HepG2 (cell line): ENCODE results near the gene SEMA3C. TPM values are rescaled to one million over a fixed set of nuclear protein-coding genes. Genes with fewer than 3 reads are reported as not detected.

Experiments used
- ATAC-seq: fragments of 200-7000 bp; cut with Tn5 transposase; 3 replicates; pipeline ENCODE4 v1.9.1; 2020; ENCODE audit warnings: mild to moderate bottlenecking, moderate library complexity
- BruUV-seq: library from RNA; stranded (reverse); fragments of 400-500 nt; replicated peaks from 2 replicates; lab custom pipeline; 2021; lab: Mats Ljungman, UMichigan
- CTCF ChIA-PET: fragments of 300-600 bp; formaldehyde crosslinking; extraction: SDS; loops from one replicate; lab custom pipeline; 2021; ENCODE audit warnings: low total read pairs, inconsistent platforms, low intra/inter-chr PET ratio; lab: Yijun Ruan, JAX
- POLR2A ChIA-PET: fragments of 350-600 bp; sonication (Branson Sonifier 250); formaldehyde crosslinking; loops from one replicate; lab custom pipeline; 2020; ENCODE audit warnings: antibody characterized with exemption, inconsistent platforms; lab: Yijun Ruan, JAX
- DNase-seq: peaks from one replicate; pipeline ENCODE4 v3.0.0-alpha.2; 2015; ENCODE audit warnings: low spot score
- FAIRE-seq: peaks from 3 replicates; lab custom pipeline; 2011; peaks lifted over from hg19 to GRCh38; lab: Jason Lieb, UNC
- H2AFZ ChIP-seq: one replicate; pipeline ENCODE4 v1.6.1; 2011; ENCODE audit warnings: low read length, inconsistent platforms
- H3K27ac ChIP-seq: fragments of 300-600 bp; 3 replicates; pipeline ENCODE4 v1.8.0; 2011; ENCODE audit warnings: mixed run types, mild to moderate bottlenecking, mixed read lengths, low read length, inconsistent platforms; ENCODE audit not compliant: insufficient read depth; ENCODE audit errors: extremely low read length
- H3K27me3 ChIP-seq, 2 experiments: fragments of 200-600 bp in 1 of 2; 2 replicates in 1 of 2; 3 replicates in 1 of 2; pipeline versions ENCODE4 v1.6.0 to v1.8.0; 2011; ENCODE audit warnings: low read length in 2 of 2, mild to moderate bottlenecking in 2 of 2, moderate library complexity in 2 of 2, inconsistent platforms in 1 of 2; ENCODE audit not compliant: insufficient read depth in 2 of 2, control insufficient read depth in 1 of 2
- H3K36me3 ChIP-seq, 2 experiments: fragments of 200-600 bp in 1 of 2; replicated peaks in 1 of 2; 2 replicates in 1 of 2; 3 replicates in 1 of 2; pipeline versions ENCODE4 v1.5.1 to v1.8.0; 2011; ENCODE audit warnings: low read length in 2 of 2, inconsistent platforms in 1 of 2; ENCODE audit not compliant: insufficient read depth in 2 of 2, control insufficient read depth in 1 of 2
- H3K4me1 ChIP-seq: 2 replicates; pipeline ENCODE4 v1.5.1; 2012; ENCODE audit warnings: low read length, inconsistent platforms; ENCODE audit not compliant: insufficient read depth
- H3K4me2 ChIP-seq: 2 replicates; pipeline ENCODE4 v1.6.0; 2011; ENCODE audit warnings: low read depth, low read length, inconsistent platforms
- H3K4me3 ChIP-seq, 3 experiments: fragments of 200-600 bp in 1 of 3; sonication (generic), shearing (Covaris generic) in 1 of 3; replicated peaks in 1 of 3; 2 replicates each; pipeline ENCODE4 v1.5.1; 2011 to 2016; ENCODE audit warnings: low read length in 3 of 3, inconsistent platforms in 2 of 3, low read depth in 2 of 3, mild to moderate bottlenecking in 2 of 3, control low read depth in 1 of 3, mixed read lengths in 1 of 3; ENCODE audit not compliant: insufficient read depth in 1 of 3
- H3K79me2 ChIP-seq: one replicate; pipeline ENCODE4 v1.6.1; 2011; ENCODE audit warnings: low read length, inconsistent platforms; ENCODE audit not compliant: insufficient read depth
- H3K9ac ChIP-seq: 2 replicates; pipeline ENCODE4 v1.6.0; 2011; ENCODE audit warnings: mild to moderate bottlenecking, low read depth, low read length, inconsistent platforms; ENCODE audit not compliant: insufficient read depth
- H3K9me3 ChIP-seq: 2 replicates; pipeline ENCODE4 v1.5.1; 2012; ENCODE audit warnings: mild to moderate bottlenecking, low read length
- H4K20me1 ChIP-seq: 2 replicates; pipeline ENCODE4 v1.6.0; 2011; ENCODE audit warnings: inconsistent platforms, mild to moderate bottlenecking, low read length, moderate library complexity; ENCODE audit not compliant: insufficient read depth
- AHR ChIP-seq: IDR thresholded peaks from 2 replicates; pipeline ENCODE4 v1.6.1; 2018; ENCODE audit warnings: missing genetic modification reagents, missing compliant biosample characterization
- DMAP1 ChIP-seq: IDR thresholded peaks from 2 replicates; pipeline ENCODE4 v1.6.1; 2016
- DRAP1 ChIP-seq: IDR thresholded peaks from 2 replicates; pipeline ENCODE4 v1.6.1; 2016; ENCODE audit warnings: missing genetic modification reagents, missing compliant biosample characterization
- ETV6 ChIP-seq: sonication (generic); formaldehyde crosslinking; conservative IDR thresholded peaks from 2 replicates; pipeline ENCODE4 v1.4.0; 2020; ENCODE audit warnings: missing genetic modification reagents
- KDM1A ChIP-seq: IDR thresholded peaks from 2 replicates; pipeline ENCODE4 v1.6.1; 2016; ENCODE audit warnings: missing compliant biosample characterization
- KIAA2018 ChIP-seq: sonication (generic); formaldehyde crosslinking; IDR thresholded peaks from 2 replicates; pipeline ENCODE4 v1.5.0; 2020; ENCODE audit warnings: mild to moderate bottlenecking, missing genetic modification reagents, borderline replicate concordance
- KLF15 ChIP-seq: sonication (generic); formaldehyde crosslinking; IDR thresholded peaks from 2 replicates; pipeline ENCODE4 v1.8.1; 2023; ENCODE audit warnings: borderline replicate concordance, mild to moderate bottlenecking, inconsistent platforms, missing genetic modification reagents, mixed read lengths
- MAF1 ChIP-seq: sonication (generic); formaldehyde crosslinking; IDR thresholded peaks from 2 replicates; pipeline ENCODE4 v1.5.0; 2020; ENCODE audit warnings: missing genetic modification reagents, borderline replicate concordance
- ZNF160 ChIP-seq: sonication (generic); formaldehyde crosslinking; IDR thresholded peaks from 2 replicates; pipeline ENCODE4 v1.8.0; 2022; ENCODE audit warnings: mild to moderate bottlenecking, inconsistent platforms, missing genetic modification reagents
- WGBS: methylation state at CpG from one replicate; pipeline ENCODE4 v1.1.6; 2017; ENCODE audit warnings: low lambda C conversion rate; 5-methylcytosine and 5-hydroxymethylcytosine counted together
- in situ Hi-C: cut with HindIII; loops from 2 replicates; pipeline ENCODE4 v1.10.0; 2017; ENCODE audit warnings: low pct_unique_long_range_greater_than_20kb; ENCODE audit not compliant: extremely low pct_ligation_motif_present
- intact Hi-C: fragments of 100-400 bp; cut with micrococcal nuclease; formaldehyde crosslinking; loops from one replicate; pipeline ENCODE4 v1.10.0; 2022; ENCODE audit not compliant: unreplicated experiment
- polyA plus RNA-seq, 8 experiments: library from polyadenylated mRNA; depleted of rRNA in 3 of 8; stranded (reverse) in 7 of 8; unstranded in 1 of 8; fragments of >200 nt; fragmentation: Illumina TruSeq in 4 of 8; extraction: Trizol in 4 of 8; gene quantifications; 2 replicates each; pipeline versions ENCODE4 v1.2.1 to v1.2.3, GENCODE V29; 2011 to 2016; ENCODE audit warnings: low read depth in 4 of 8, missing spikeins in 1 of 8, mixed read lengths in 1 of 8; ENCODE audit not compliant: insufficient read depth in 1 of 8
- total RNA-seq, 5 experiments: library from RNA; depleted of rRNA; stranded (reverse); fragments of >200 nt; fragmentation: Illumina TruSeq; extraction: Trizol; gene quantifications; 2 replicates each; pipeline ENCODE4 v1.2.3, GENCODE V29; 2016; ENCODE audit warnings: low read depth in 1 of 5
- TF ChIP-seq, protein P1 (sequence below): sonication (generic); formaldehyde crosslinking; IDR thresholded peaks from 2 replicates; pipeline ENCODE4 v1.5.1; 2020; ENCODE audit warnings: mild to moderate bottlenecking, missing genetic modification reagents, moderate library complexity

SEMA3C gene
- total and polyA plus RNA-seq, 2 of the 13 experiments (the other 11 are each of a cell fraction or from before 2014, with no cell fraction given), result 0.05 to 0.13 TPM

DNA sequence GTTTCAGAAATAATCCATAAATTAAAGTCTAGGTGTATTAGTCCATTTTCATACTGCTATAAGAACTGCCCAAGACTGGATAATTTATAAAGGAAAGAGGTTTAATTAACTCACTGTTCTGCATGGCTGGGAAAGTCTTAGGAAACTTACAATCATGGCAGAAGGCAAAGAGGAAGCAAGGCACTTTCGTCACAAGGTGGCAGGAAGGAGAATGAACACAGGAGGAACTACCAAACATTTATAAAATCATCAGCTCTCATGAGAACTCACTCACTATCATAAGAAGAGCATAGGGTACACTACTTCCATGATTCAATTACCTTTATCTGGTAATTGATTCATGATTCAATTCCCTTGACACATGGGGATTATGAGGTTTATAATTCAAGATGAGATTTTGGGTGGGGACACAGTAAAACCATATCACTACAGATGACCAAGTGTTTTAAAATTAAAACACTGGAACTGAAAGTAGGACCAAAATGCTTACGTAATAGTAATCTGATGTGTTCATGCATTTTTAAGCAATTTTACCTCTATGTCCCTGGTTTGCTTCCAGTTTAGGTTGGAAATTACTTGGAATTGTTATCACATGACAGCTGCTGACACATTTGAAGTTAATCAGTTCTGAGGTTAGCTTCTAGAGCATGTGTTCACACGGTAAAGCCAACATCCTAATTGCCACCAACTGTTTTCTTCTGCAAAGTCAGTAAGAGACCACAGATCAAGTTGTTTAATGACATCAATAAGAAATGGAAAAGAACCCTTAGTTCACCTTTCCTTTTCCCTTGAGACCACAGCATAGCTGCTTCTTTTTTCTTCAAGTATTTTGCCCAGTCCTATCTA lies 48.4 kb upstream of the SEMA3C start:
- Histone ChIP-seq H3K4me1 (no peaks in the 10 kb centered on the region), H3K36me3 (no peaks in the 10 kb centered on the region), H3K4me2 (no peak overlapping the region), H3K27me3 (no peaks in the 10 kb centered on the region), H3K4me3 (no peak overlapping the region), H2AFZ (no peak overlapping the region), H3K9ac (no peak overlapping the region), H3K9me3 (no peaks in the 10 kb centered on the region), H3K27ac (no peak overlapping the region), H4K20me1 (no peaks in the 10 kb centered on the region), H3K79me2 (no peaks in the 10 kb centered on the region)
- intact Hi-C loops, result no loop called here
- WGBS, result 3% methylated on average over 3 of the region's 3 CpGs
- ChIA-PET POLR2A (no interaction called here), CTCF (no interaction called here)
- DNase-seq (no peak), ATAC-seq (no peak), FAIRE-seq (no peak)
- in situ Hi-C loops, result no loop called here
- BruUV-seq, result no TSS peak
- no peak for TF ChIP-seq KIAA2018 (CRISPR knock-in tag)
- TF ChIP-seq ETV6 (CRISPR knock-in tag), result no peak
- TF ChIP-seq DMAP1, result no peak
- TF ChIP-seq DRAP1 (CRISPR knock-in tag), result no peak
- TF ChIP-seq ZNF160 (CRISPR knock-in tag), result no peak
- TF ChIP-seq, protein P1, sequence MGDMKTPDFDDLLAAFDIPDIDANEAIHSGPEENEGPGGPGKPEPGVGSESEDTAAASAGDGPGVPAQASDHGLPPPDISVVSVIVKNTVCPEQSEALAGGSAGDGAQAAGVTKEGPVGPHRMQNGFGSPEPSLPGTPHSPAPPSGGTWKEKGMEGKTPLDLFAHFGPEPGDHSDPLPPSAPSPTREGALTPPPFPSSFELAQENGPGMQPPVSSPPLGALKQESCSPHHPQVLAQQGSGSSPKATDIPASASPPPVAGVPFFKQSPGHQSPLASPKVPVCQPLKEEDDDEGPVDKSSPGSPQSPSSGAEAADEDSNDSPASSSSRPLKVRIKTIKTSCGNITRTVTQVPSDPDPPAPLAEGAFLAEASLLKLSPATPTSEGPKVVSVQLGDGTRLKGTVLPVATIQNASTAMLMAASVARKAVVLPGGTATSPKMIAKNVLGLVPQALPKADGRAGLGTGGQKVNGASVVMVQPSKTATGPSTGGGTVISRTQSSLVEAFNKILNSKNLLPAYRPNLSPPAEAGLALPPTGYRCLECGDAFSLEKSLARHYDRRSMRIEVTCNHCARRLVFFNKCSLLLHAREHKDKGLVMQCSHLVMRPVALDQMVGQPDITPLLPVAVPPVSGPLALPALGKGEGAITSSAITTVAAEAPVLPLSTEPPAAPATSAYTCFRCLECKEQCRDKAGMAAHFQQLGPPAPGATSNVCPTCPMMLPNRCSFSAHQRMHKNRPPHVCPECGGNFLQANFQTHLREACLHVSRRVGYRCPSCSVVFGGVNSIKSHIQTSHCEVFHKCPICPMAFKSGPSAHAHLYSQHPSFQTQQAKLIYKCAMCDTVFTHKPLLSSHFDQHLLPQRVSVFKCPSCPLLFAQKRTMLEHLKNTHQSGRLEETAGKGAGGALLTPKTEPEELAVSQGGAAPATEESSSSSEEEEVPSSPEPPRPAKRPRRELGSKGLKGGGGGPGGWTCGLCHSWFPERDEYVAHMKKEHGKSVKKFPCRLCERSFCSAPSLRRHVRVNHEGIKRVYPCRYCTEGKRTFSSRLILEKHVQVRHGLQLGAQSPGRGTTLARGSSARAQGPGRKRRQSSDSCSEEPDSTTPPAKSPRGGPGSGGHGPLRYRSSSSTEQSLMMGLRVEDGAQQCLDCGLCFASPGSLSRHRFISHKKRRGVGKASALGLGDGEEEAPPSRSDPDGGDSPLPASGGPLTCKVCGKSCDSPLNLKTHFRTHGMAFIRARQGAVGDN (CRISPR knock-in tag), result no peak
- no peak for TF ChIP-seq MAF1 (CRISPR knock-in tag)
- no peak for TF ChIP-seq KDM1A (CRISPR knock-in tag)
- no peak for TF ChIP-seq AHR (CRISPR knock-in tag)
- no peak for TF ChIP-seq KLF15 (CRISPR knock-in tag)
